Neural cell (in vitro differentiated cells): Measurements from ENCODE around the gene KCNJ3. TPM values are rescaled to one million over a fixed set of nuclear protein-coding genes. Genes with fewer than 3 reads are reported as not detected.

Experiments used
- H2AFZ ChIP-seq: fragments of 200-600, 300-800 bp; sonication (generic), shearing (Covaris generic); 2 replicates; pipeline ENCODE4 v1.6.0; 2014; ENCODE audit warnings: low read depth, mild to moderate bottlenecking, antibody characterized with exemption, low read length, moderate library complexity
- H3F3A ChIP-seq: fragments of 200-600 bp; shearing (Covaris generic); 2 replicates; pipeline ENCODE4 v1.6.1; 2016; ENCODE audit warnings: mild to moderate bottlenecking, moderate library complexity, mixed read lengths, antibody characterized with exemption, low read length; ENCODE audit not compliant: insufficient read depth, poor library complexity, severe bottlenecking
- H3K27ac ChIP-seq: fragments of 200-600, 300-800 bp; sonication (generic), shearing (Covaris generic); 2 replicates; pipeline ENCODE4 v1.5.1; 2014; ENCODE audit warnings: mild to moderate bottlenecking, low read length, moderate library complexity
- H3K27me3 ChIP-seq: fragments of 300-800, 200-600 bp; sonication (generic), shearing (Covaris generic); 2 replicates; pipeline ENCODE4 v1.6.0; 2014; ENCODE audit warnings: mild to moderate bottlenecking, low read depth, low read length, moderate library complexity; ENCODE audit not compliant: insufficient read depth
- H3K36me3 ChIP-seq: fragments of 300-800, 200-600 bp; sonication (generic), shearing (Covaris generic); 2 replicates; pipeline ENCODE4 v1.5.1; 2014; ENCODE audit warnings: mild to moderate bottlenecking, antibody characterized with exemption, low read length, moderate library complexity; ENCODE audit not compliant: insufficient read depth
- H3K4me2 ChIP-seq: fragments of 300-800, 200-600 bp; sonication (generic), shearing (Covaris generic); 2 replicates; pipeline ENCODE4 v1.6.0; 2014; ENCODE audit warnings: mild to moderate bottlenecking, low read length
- H3K4me3 ChIP-seq: fragments of 300-800, 200-600 bp; sonication (generic), shearing (Covaris generic); 2 replicates; pipeline ENCODE4 v1.5.1; 2014; ENCODE audit warnings: mild to moderate bottlenecking, low read length, moderate library complexity
- H3K79me2 ChIP-seq: fragments of 200-600 bp; shearing (Covaris generic); replicated peaks from 2 replicates; pipeline ENCODE4 v1.6.0; 2014; ENCODE audit warnings: mild to moderate bottlenecking, low read length, moderate library complexity; ENCODE audit not compliant: insufficient read depth
- H3K9ac ChIP-seq: fragments of 300-800, 200-600 bp; sonication (generic), shearing (Covaris generic); 2 replicates; pipeline ENCODE4 v1.6.1; 2016; ENCODE audit warnings: mild to moderate bottlenecking, low read length, mixed read lengths
- H3K9me2 ChIP-seq: fragments of 200-600 bp; shearing (Covaris generic); 2 replicates; pipeline ENCODE4 v1.6.1; 2016; ENCODE audit warnings: mild to moderate bottlenecking, low read length, mixed read lengths; ENCODE audit not compliant: insufficient read depth
- H3K9me3 ChIP-seq: fragments of 200-600, 300-800 bp; sonication (generic), shearing (Covaris generic); 2 replicates; pipeline ENCODE4 v1.6.1; 2016; ENCODE audit warnings: mild to moderate bottlenecking, mixed run types, low read length, moderate library complexity, mixed read lengths
- H4K20me1 ChIP-seq: fragments of 200-600 bp; shearing (Covaris generic); 2 replicates; pipeline ENCODE4 v1.6.1; 2016; ENCODE audit warnings: mild to moderate bottlenecking, mixed run types; ENCODE audit not compliant: insufficient read depth
- CTCF ChIP-seq: fragments of 450-650 bp; IDR thresholded peaks from 2 replicates; pipeline ENCODE4 v1.5.1; 2014; ENCODE audit warnings: antibody characterized with exemption, mild to moderate bottlenecking, moderate library complexity; ENCODE audit not compliant: poor library complexity, severe bottlenecking
- EP300 ChIP-seq: fragments of 450-650 bp; conservative IDR thresholded peaks from 2 replicates; pipeline ENCODE4 v1.6.1; 2014; ENCODE audit warnings: antibody characterized with exemption, mild to moderate bottlenecking, moderate library complexity; ENCODE audit not compliant: poor library complexity, severe bottlenecking
- EZH2 ChIP-seq: fragments of 200-600, 300-800 bp; shearing (Covaris generic), sonication (generic); IDR thresholded peaks from 2 replicates; pipeline ENCODE4 v1.6.1; 2014; ENCODE audit warnings: antibody characterized with exemption, low read length, borderline replicate concordance, mild to moderate bottlenecking; ENCODE audit not compliant: insufficient read depth, poor library complexity, severe bottlenecking
- MXI1 ChIP-seq: fragments of 450-650 bp; conservative IDR thresholded peaks from 2 replicates; pipeline ENCODE4 v1.6.1; 2014; ENCODE audit warnings: antibody characterized with exemption, mild to moderate bottlenecking; ENCODE audit not compliant: poor library complexity, severe bottlenecking
- POLR2AphosphoS5 ChIP-seq: IDR thresholded peaks from 2 replicates; pipeline ENCODE4 v1.6.1; 2012
- RAD21 ChIP-seq: fragments of 450-650 bp; conservative IDR thresholded peaks from 2 replicates; pipeline ENCODE4 v1.6.1; 2014; ENCODE audit warnings: antibody characterized with exemption, mild to moderate bottlenecking, moderate library complexity
- REST ChIP-seq: IDR thresholded peaks from 2 replicates; pipeline ENCODE4 v1.6.1; 2012; ENCODE audit warnings: borderline replicate concordance
- SMC3 ChIP-seq: fragments of 450-650 bp; conservative IDR thresholded peaks from 2 replicates; pipeline ENCODE4 v1.6.1; 2014; ENCODE audit warnings: antibody characterized with exemption, mild to moderate bottlenecking, moderate library complexity; ENCODE audit not compliant: poor library complexity
- TAF1 ChIP-seq: IDR thresholded peaks from 2 replicates; pipeline ENCODE4 v1.6.1; 2012; ENCODE audit warnings: low read depth
- polyA plus RNA-seq: library from polyadenylated mRNA; depleted of rRNA; stranded (reverse); fragments of >200 nt; gene quantifications from 2 replicates; pipeline ENCODE4 v1.2.3, GENCODE V29; 2014

The KCNJ3 gene
- polyA plus RNA-seq, 1 donor from 2014 or later = 0.68 TPM

GRCh38 chr2:154700136-154700535 lies 1.6 kb downstream of the KCNJ3 start:
- no peak overlapping the region for H2AFZ ChIP-seq
- no peak overlapping the region for H3K27ac ChIP-seq
- TF ChIP-seq RAD21 (no peak), EP300 (no peak), POLR2AphosphoS5 (no peak), MXI1 (no peak)
- H3F3A ChIP-seq = no peaks in the 10 kb centered on the region
- no peaks in the 10 kb centered on the region for H3K79me2 ChIP-seq
- no peaks in the 10 kb centered on the region for H3K9me3 ChIP-seq
- no peak overlapping the region for H3K9ac ChIP-seq
- H3K4me2 ChIP-seq = no peak overlapping the region
- no peaks in the 10 kb centered on the region for H3K9me2 ChIP-seq
- no peaks in the 10 kb centered on the region for H4K20me1 ChIP-seq
- H3K4me3 ChIP-seq = no peak overlapping the region
- no peaks in the 10 kb centered on the region for H3K36me3 ChIP-seq
- H3K27me3 ChIP-seq = peaks cover 24% of the 10 kb centered on the region

- H3K9me2 ChIP-seq = no peaks in the 10 kb centered on the region
- H2AFZ ChIP-seq = no peak overlapping the region
- no peaks in the 10 kb centered on the region for H3K9me3 ChIP-seq
- no peaks in the 10 kb centered on the region for H3K36me3 ChIP-seq
- TF ChIP-seq EZH2 (no peak), REST (no peak), SMC3 (no peak), POLR2AphosphoS5 (no peak), TAF1 (no peak), MXI1 (no peak), RAD21 (no peak), CTCF (no peak), EP300 (no peak)
- H3K27ac ChIP-seq = no peak overlapping the region
- H3K27me3 ChIP-seq = no peaks in the 10 kb centered on the region
- H4K20me1 ChIP-seq = no peaks in the 10 kb centered on the region
- H3K4me2 ChIP-seq = no peak overlapping the region
- no peaks in the 10 kb centered on the region for H3K79me2 ChIP-seq
- H3K4me3 ChIP-seq = no peak overlapping the region
- H3F3A ChIP-seq = no peaks in the 10 kb centered on the region
- H3K9ac ChIP-seq = no peak overlapping the region
Measured at GRCh38 chr2:154704991-154705390, 6.5 kb downstream of the KCNJ3 start.

- Histone ChIP-seq H3K9me3 (no peaks in the 10 kb centered on the region), H3K79me2 (no peaks in the 10 kb centered on the region), H3K4me3 (no peak overlapping the region), H3K9me2 (no peaks in the 10 kb centered on the region), H3K4me2 (no peak overlapping the region), H3K27ac (no peak overlapping the region), H2AFZ (no peak overlapping the region), H3K27me3 (no peaks in the 10 kb centered on the region), H3F3A (no peaks in the 10 kb centered on the region), H4K20me1 (no peaks in the 10 kb centered on the region), H3K36me3 (no peaks in the 10 kb centered on the region), H3K9ac (no peak overlapping the region)
- TF ChIP-seq POLR2AphosphoS5 (no peak), EZH2 (no peak), EP300 (no peak), SMC3 (no peak), CTCF (no peak), RAD21 (no peak), REST (no peak), TAF1 (no peak), MXI1 (no peak)
Measured at GRCh38 chr2:154706660-154707059, 8.2 kb downstream of the KCNJ3 start.
